ENCODE results near the gene TEPSIN. TPM values are rescaled to one million over a fixed set of nuclear protein-coding genes. Genes with fewer than 3 reads are reported as not detected.

TEPSIN gene
- polyA plus RNA-seq, 1 donor from 2014 or later, result 50.0 TPM

DNA sequence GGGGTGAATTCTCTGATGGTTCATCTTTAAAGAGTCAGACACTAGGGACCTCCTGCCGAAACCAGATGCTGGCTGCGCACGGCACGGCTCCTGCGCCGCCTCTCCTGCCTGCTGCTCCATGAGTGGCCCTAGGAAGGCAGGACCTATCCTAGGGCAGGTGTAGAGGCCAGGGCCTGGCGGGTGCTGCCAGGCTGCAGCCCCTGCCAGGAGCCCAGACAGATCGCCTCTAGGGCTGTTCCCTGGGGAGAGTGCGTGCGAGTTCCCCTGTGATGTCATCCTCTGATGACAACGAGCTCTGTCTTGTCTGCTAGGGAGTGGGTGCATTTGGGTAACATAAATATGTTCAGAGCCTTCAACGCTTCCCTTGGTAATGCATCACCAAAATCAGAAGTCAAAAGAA, 32.4 kb upstream of the TEPSIN start:
- Histone ChIP-seq H4K20me1 (ENCODE audit: insufficient read depth) (no peaks in the 10 kb centered on the region), H3K36me3 (ENCODE audit: insufficient read depth, low read length) (no peaks in the 10 kb centered on the region), H3K9ac (ENCODE audit: low read length) (no peak overlapping the region), H3K79me2 (replicated peaks; ENCODE audit: insufficient read depth, low read length) (no peaks in the 10 kb centered on the region), H3K9me3 (ENCODE audit: low read length) (no peaks in the 10 kb centered on the region), H3K4me3 (ENCODE audit: low read length) (no peak overlapping the region), H2AFZ (ENCODE audit: low read depth, low read length) (no peak overlapping the region), H3K27ac (ENCODE audit: low read length) (no peak overlapping the region), H3K27me3 (ENCODE audit: insufficient read depth, low read depth, low read length) (no peaks in the 10 kb centered on the region), H3F3A (ENCODE audit: insufficient read depth, low read length, poor library complexity, severe bottlenecking) (no peaks in the 10 kb centered on the region), H3K4me2 (ENCODE audit: low read length) (no peak overlapping the region), H3K9me2 (ENCODE audit: insufficient read depth, low read length) (no peaks in the 10 kb centered on the region)
- TF ChIP-seq TAF1 (IDR thresholded peaks at IDR 0.05; ENCODE audit: low read depth) (no peak), MXI1 (conservative IDR thresholded peaks at IDR 0.05; ENCODE audit: poor library complexity, severe bottlenecking) (no peak), SMC3 (conservative IDR thresholded peaks at IDR 0.05; ENCODE audit: poor library complexity) (no peak)

DNA sequence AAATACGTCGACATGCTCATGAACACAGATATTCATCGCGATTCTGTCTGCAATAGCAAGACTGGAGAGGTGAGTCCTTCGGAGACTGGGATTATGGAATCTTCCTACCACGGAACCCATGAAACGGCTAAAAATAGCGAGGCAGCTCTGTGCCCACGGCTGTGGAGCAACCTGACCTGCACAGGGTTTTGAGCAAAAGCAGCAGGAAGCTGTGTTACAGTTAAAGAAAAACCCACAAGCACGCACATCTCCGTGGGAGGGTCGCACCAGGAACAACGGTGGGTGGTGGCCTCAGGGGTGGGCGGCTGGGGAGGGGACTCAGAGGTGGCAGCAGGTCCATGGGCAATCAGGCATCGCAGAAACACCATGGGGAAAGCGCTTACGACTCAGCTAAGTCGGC, 31.4 kb upstream of the TEPSIN start:
- no peaks in the 10 kb centered on the region for H3F3A ChIP-seq (ENCODE audit: insufficient read depth, low read length, poor library complexity, severe bottlenecking)
- H3K9me2 ChIP-seq (ENCODE audit: insufficient read depth, low read length), result no peaks in the 10 kb centered on the region
- no peak overlapping the region for H3K9ac ChIP-seq (ENCODE audit: low read length)
- TF ChIP-seq, protein P1, sequence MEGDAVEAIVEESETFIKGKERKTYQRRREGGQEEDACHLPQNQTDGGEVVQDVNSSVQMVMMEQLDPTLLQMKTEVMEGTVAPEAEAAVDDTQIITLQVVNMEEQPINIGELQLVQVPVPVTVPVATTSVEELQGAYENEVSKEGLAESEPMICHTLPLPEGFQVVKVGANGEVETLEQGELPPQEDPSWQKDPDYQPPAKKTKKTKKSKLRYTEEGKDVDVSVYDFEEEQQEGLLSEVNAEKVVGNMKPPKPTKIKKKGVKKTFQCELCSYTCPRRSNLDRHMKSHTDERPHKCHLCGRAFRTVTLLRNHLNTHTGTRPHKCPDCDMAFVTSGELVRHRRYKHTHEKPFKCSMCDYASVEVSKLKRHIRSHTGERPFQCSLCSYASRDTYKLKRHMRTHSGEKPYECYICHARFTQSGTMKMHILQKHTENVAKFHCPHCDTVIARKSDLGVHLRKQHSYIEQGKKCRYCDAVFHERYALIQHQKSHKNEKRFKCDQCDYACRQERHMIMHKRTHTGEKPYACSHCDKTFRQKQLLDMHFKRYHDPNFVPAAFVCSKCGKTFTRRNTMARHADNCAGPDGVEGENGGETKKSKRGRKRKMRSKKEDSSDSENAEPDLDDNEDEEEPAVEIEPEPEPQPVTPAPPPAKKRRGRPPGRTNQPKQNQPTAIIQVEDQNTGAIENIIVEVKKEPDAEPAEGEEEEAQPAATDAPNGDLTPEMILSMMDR (IDR thresholded peaks at IDR 0.05; ENCODE audit: poor library complexity, severe bottlenecking), result no peak
- no peak for TF ChIP-seq MXI1 (conservative IDR thresholded peaks at IDR 0.05; ENCODE audit: poor library complexity, severe bottlenecking)
- TF ChIP-seq, protein P2, sequence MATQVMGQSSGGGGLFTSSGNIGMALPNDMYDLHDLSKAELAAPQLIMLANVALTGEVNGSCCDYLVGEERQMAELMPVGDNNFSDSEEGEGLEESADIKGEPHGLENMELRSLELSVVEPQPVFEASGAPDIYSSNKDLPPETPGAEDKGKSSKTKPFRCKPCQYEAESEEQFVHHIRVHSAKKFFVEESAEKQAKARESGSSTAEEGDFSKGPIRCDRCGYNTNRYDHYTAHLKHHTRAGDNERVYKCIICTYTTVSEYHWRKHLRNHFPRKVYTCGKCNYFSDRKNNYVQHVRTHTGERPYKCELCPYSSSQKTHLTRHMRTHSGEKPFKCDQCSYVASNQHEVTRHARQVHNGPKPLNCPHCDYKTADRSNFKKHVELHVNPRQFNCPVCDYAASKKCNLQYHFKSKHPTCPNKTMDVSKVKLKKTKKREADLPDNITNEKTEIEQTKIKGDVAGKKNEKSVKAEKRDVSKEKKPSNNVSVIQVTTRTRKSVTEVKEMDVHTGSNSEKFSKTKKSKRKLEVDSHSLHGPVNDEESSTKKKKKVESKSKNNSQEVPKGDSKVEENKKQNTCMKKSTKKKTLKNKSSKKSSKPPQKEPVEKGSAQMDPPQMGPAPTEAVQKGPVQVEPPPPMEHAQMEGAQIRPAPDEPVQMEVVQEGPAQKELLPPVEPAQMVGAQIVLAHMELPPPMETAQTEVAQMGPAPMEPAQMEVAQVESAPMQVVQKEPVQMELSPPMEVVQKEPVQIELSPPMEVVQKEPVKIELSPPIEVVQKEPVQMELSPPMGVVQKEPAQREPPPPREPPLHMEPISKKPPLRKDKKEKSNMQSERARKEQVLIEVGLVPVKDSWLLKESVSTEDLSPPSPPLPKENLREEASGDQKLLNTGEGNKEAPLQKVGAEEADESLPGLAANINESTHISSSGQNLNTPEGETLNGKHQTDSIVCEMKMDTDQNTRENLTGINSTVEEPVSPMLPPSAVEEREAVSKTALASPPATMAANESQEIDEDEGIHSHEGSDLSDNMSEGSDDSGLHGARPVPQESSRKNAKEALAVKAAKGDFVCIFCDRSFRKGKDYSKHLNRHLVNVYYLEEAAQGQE (IDR thresholded peaks at IDR 0.05; ENCODE audit: borderline replicate concordance), result no peak
- TF ChIP-seq SMC3 (conservative IDR thresholded peaks at IDR 0.05; ENCODE audit: poor library complexity), result no peak
- TF ChIP-seq TAF1 (IDR thresholded peaks at IDR 0.05; ENCODE audit: low read depth), result no peak
- no peak for TF ChIP-seq EZH2 (IDR thresholded peaks at IDR 0.05; ENCODE audit: borderline replicate concordance, insufficient read depth, low read length, poor library complexity, severe bottlenecking)
- TF ChIP-seq EP300 (conservative IDR thresholded peaks at IDR 0.05; ENCODE audit: poor library complexity, severe bottlenecking), result no peak
- no peaks in the 10 kb centered on the region for H3K79me2 ChIP-seq (replicated peaks; ENCODE audit: insufficient read depth, low read length)
- H3K4me2 ChIP-seq (ENCODE audit: low read length), result no peak overlapping the region
- no peaks in the 10 kb centered on the region for H3K9me3 ChIP-seq (ENCODE audit: low read length)
- H2AFZ ChIP-seq (ENCODE audit: low read depth, low read length), result no peak overlapping the region
- H3K36me3 ChIP-seq (ENCODE audit: insufficient read depth, low read length), result no peaks in the 10 kb centered on the region
- H3K27me3 ChIP-seq (ENCODE audit: insufficient read depth, low read depth, low read length), result no peaks in the 10 kb centered on the region
- no peak overlapping the region for H3K4me3 ChIP-seq (ENCODE audit: low read length)
- H3K27ac ChIP-seq (ENCODE audit: low read length), result no peak overlapping the region
- no peaks in the 10 kb centered on the region for H4K20me1 ChIP-seq (ENCODE audit: insufficient read depth)

DNA sequence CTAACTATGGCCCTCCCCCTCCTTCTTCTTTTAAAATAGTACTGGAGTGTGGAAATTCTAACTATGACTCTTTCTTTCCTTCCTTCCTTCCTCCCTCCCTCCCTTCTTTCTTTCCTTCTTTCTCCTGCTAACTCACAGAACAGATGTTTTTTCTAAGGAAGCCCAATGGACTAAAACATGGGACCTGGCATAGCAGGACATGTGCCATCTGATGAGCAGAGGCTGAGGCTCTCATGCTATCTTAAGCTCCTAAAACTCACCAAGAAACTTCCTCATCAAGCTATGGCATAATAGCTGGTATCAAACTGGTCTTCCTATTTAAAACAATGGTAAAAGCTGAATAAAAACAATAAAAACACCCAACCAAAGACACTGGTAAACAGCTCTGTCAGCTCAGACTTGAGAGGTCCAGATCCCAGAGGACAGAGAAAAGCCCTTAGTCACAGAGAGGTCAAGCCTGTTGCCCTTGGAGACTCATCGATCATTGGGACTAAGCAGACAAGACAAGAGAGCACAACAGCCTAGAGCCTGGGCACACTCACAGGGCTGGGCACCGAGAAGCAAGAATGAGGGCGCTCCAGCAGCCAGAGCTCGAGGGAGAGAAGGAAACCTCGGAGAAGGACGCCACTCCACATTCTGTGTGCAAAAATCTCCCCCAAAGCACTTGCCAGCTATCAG, 28.7 kb upstream of the TEPSIN start:
- H3K27ac ChIP-seq (ENCODE audit: low read length), result no peak overlapping the region
- H3K9me3 ChIP-seq (ENCODE audit: low read length), result no peaks in the 10 kb centered on the region
- H3K36me3 ChIP-seq (ENCODE audit: insufficient read depth, low read length), result no peaks in the 10 kb centered on the region

More for the DNA sequence above, 28.7 kb upstream of the TEPSIN start:
- TF ChIP-seq EZH2 (IDR thresholded peaks at IDR 0.05; ENCODE audit: borderline replicate concordance, insufficient read depth, low read length, poor library complexity, severe bottlenecking) (no peak), SMC3 (conservative IDR thresholded peaks at IDR 0.05; ENCODE audit: poor library complexity) (no peak), EP300 (conservative IDR thresholded peaks at IDR 0.05; ENCODE audit: poor library complexity, severe bottlenecking) (no peak), MXI1 (conservative IDR thresholded peaks at IDR 0.05; ENCODE audit: poor library complexity, severe bottlenecking) (no peak), RAD21 (conservative IDR thresholded peaks at IDR 0.05) (no peak), TAF1 (IDR thresholded peaks at IDR 0.05; ENCODE audit: low read depth) (no peak), POLR2AphosphoS5 (IDR thresholded peaks at IDR 0.05) (no peak)
- TF ChIP-seq, protein P1 (IDR thresholded peaks at IDR 0.05; ENCODE audit: poor library complexity, severe bottlenecking), result no peak
- TF ChIP-seq, protein P2 (IDR thresholded peaks at IDR 0.05; ENCODE audit: borderline replicate concordance), result no peak
- Histone ChIP-seq H3K4me2 (ENCODE audit: low read length) (no peak overlapping the region), H3F3A (ENCODE audit: insufficient read depth, low read length, poor library complexity, severe bottlenecking) (no peaks in the 10 kb centered on the region), H3K79me2 (replicated peaks; ENCODE audit: insufficient read depth, low read length) (no peaks in the 10 kb centered on the region), H4K20me1 (ENCODE audit: insufficient read depth) (no peaks in the 10 kb centered on the region), H2AFZ (ENCODE audit: low read depth, low read length) (no peak overlapping the region), H3K27me3 (ENCODE audit: insufficient read depth, low read depth, low read length) (no peaks in the 10 kb centered on the region), H3K9ac (ENCODE audit: low read length) (no peak overlapping the region), H3K9me2 (ENCODE audit: insufficient read depth, low read length) (no peaks in the 10 kb centered on the region), H3K4me3 (ENCODE audit: low read length) (no peak overlapping the region)
